HG03442 (cell line): ENCODE data around the gene UBE2I.

Source experiments
- ATAC-seq: cut with Tn5 transposase; IDR thresholded peaks from one replicate; pipeline ENCODE4 v1.9.1; 2021; ENCODE audit warnings: mild to moderate bottlenecking, moderate library complexity; ENCODE audit not compliant: unreplicated experiment

The UBE2I gene

DNA sequence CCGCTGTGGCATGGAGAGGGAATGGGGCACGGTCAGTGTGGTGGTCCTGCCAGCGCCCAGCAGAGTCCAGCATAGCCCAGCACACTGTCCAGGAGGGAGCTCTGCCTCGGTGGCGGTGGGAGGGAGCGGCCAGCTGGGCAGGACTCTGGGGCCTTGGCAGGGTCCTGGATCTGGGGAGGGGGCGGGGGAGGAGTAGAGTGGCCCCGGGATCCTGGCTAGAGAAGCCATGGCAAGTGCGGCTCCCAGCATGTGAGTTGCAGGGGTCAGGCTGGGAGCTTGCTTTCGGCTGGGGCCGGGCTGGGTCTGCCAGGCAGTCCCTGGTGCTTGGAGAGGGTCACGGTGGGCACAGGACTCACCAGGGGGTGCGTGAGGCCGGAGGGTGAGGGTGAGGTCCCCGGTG is 46.2 kb downstream of the UBE2I start:
- no peak for ATAC-seq

DNA sequence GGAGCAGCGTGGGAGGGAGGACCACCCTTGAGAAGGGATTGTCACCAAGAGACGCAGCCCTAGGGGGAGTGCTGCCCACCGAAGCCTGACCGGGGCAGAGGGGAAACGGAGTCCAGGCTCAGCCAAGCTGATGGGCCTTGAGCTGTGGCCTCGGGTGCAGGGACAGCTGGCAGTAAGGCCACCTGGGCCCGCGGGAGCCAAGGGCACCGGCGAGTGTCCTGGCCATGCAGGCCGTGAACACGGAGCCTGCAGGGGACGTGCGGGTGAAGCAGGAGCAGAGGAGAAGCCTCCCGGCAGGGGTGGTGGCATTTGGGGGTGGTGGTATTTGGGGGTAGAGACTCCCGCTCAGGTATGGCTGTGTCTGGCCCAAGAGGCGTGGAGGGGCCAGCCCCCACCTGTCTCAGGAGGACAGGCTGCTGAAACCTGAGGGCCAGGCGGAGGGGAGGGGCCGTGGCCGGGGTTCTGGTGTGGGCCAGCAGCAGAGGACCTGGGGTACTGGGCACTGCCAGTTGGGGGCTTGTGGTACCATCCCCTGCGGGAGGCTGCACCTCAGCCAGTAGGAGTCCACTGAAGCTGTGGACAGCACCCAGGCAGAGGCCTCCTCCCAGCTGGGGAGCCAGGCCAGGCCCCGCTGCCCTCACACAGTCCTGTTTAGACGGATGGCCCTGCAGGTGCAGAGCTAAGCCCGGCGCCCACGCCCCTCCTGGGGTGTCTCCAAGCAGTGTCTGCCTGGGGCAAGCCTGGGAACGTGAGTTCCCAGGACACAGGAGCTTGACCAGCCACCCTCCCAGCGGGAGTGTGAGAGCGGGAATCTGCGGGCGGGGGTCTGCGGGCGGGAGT is 46.8 kb downstream of the UBE2I start:
- ATAC-seq, result no peak

DNA sequence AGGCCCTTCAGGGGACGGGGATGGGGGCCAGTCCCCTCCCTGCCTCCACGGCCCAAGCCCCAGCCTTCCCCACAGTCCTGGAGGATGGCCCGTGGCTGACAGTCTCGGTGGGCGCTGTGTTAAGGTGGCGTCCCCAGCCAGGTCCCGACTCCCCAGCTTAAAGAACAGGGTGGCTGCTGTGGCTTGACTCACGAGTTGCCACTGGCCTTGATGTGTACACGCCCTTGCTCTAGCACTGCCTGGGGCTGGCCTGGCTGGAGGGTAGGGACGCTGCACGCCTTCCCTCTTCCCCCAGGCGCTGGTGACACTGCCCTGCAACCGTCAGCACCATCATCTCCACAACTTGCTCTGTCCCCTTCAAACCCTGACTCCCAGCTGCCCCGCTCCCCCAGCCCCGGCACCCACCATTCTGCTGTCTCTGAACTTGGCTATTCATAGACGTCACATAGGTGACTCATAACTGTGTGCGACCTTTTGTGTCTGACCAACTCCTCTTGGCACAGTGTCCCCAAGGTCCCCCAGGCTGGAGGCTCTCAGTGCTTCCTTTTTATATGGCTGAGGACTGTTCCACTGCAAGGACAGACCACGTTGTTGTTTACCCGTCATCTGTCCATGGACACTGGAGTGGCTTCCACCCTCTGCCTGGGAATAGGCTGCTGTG is 48.6 kb downstream of the UBE2I start:
- ATAC-seq, result no peak

DNA sequence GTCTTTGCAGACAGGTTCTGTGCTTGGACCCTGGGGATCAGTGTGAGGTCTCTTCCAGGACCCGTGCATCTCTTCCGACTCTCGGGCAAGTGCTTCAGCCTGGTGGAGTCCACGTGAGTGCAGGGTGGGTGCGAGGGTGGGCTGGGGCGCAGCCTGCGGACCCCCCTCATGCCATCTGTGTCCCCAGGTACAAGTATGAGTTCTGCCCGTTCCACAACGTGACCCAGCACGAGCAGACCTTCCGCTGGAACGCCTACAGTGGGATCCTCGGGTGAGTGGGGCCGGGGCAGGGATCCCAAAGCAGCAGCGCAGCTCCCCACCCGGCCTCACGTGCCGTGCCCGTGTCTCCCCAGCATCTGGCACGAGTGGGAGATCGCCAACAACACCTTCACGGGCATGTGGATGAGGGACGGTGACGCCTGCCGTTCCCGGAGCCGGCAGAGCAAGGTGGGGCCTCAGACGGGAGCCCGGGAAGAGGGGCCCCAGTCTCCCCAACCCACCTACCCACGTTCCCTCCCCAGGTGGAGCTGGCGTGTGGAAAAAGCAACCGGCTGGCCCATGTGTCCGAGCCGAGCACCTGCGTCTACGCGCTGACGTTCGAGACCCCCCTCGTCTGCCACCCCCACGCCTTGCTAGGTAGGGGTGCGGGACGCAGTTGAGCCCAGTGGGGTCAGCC is 52.4 kb downstream of the UBE2I start:
- no peak for ATAC-seq

DNA sequence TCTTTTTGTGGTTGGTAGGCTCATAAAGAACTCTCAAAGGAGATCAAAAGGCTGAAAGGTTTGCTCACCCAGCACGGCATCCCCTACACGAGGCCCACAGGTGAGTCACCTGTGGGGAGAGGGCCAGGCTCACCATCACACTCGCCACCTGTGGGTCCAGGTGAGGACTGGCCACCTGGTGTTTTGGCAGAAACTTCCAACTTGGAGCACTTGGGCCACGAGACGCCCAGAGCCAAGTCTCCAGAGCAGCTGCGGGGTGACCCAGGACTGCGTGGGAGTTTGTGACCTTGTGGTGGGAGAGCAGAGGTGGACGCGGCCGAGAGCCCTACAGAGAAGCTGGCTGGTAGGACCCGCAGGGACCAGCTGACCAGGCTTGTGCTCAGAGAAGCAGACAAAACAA is 53.4 kb downstream of the UBE2I start:
- no peak for ATAC-seq

DNA sequence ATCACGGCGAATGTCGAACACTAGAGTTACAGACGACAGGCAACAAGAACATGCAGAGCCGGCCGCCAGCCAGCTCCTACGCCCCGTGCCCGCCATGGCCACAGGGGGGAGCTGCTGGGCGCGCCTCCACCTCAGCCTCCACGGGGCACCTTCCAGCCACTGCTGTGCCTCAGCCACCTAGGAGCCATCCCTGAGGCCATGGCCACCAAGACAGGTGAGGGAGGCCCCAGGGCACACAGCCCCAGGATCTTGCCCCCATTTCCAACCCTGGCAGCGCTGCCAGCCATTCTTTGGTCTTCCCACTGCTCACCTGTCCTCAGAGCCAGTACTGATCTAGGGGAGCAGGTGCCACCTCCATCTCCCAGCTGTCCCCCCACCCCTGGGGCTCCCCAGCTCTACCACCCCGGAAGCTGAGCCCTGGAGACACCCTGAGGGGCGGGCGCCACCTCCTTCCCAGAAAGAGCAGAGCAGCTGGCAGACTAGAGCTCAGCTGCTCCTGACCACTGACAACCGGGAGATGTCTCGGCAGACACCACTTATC is 54.1 kb downstream of the UBE2I start:
- no peak for ATAC-seq

DNA sequence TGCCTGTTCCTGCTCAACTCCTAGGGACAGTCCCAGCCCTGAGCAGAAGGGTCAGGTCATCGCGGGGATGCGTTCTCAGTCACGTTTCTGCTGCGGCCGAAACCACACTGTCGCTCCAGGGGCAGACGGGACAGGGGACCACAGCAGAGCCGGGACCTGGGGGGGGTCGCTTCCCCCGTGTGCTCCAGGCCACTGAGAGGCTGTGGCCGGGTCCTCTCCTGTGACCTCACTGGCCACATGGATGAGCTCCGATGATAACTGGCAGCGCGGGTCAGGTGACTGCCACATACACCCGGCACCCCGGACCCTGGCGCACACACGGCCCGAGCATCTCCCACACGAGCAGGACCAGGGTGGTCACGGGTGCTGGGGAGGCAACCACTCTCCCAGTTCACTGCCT is 55.1 kb downstream of the UBE2I start:
- ATAC-seq, result no peak

DNA sequence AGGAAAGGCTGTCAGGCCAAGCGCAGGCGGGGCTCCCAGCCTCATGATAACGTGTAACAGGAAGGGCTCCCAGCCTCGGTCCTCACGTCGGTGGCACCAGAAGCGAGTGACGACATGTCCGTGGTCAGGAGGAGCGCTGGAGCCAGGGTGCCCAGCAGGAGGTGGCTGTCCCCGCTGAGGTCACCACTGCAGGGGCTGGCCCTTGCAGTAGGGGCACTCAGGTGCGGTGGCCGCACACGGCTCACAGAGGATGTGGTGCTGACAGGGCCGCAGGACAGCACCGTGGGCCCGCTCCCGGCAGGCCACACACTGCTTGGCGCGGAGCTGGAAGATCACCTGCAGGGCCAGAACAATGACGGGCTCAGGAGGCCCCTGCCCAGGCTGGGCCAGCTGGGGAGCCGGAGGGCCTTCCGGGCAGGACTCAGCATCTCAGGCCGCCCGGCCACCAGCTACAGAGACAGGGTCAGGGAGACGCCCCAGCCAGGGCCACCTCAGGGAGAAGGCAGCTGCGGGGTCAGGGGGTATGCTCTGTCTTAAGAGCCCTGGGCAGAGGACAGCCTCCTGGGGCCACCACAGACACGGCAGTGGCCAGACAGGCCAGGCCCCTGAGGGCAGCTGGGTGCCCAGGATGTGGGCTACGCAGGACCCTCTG is 56.8 kb downstream of the UBE2I start:
- no peak for ATAC-seq

DNA sequence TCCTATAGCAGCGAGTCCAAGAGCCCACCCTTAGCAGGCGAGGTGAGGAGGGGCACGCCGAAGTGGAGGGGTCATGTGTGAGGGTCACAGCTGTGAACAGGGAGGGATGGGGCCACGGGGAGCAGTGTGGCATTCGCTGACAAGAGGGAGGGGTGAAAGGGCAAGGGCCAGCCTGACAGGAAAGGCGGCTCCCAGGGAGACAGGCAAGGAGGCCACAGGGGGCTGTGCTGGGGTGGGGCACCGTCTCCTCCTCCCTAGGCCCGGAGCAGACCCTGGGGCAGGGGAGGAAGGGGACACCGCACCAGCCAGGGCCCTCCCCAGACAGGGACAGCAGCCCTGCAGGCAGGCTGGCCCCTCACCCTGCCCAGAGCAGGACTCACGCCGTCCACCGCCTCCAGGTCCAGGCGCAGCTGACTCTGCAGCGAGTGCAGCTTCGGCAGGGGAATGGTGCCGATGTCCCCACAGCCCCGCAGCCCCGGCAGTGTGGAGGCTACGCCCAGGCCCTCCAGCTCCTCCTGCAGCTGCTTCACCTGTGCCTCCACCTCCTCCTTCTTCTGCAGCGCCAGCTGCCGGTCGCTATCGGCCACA is 57.4 kb downstream of the UBE2I start:
- no peak for ATAC-seq

DNA sequence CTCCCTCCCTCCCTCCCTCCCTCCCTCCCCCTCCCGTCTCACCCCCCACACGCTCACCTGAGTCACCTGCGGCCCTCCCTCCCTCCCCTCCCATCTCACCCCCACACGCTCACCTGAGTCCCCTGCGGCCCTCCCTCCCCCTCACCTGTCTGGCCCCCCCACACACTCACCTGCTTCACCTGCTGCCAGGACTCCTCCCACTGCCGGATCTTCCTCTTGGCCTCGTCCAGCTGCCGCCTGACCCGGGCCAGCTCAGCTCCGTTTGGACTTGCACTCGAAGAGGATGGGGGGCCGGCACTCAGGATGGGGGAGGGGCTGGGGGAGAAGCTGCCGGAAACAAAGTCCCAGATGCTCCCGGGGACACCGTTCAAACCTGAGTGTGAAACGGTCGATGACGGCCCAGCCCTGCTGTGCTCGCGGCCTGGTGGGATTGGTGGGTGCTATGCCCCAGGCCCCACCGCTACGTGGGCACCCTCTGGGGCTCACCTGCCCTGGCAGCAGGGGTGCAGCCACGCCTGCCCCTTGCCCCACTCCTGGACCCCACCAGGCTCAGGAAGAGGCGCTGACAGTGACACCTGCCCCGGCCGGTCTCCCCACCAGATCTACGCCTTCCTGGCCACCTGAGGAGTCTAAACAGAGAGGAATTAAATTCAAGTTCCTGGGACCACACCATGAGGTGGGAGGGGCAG is 58.2 kb downstream of the UBE2I start:
- ATAC-seq, result no peak

DNA sequence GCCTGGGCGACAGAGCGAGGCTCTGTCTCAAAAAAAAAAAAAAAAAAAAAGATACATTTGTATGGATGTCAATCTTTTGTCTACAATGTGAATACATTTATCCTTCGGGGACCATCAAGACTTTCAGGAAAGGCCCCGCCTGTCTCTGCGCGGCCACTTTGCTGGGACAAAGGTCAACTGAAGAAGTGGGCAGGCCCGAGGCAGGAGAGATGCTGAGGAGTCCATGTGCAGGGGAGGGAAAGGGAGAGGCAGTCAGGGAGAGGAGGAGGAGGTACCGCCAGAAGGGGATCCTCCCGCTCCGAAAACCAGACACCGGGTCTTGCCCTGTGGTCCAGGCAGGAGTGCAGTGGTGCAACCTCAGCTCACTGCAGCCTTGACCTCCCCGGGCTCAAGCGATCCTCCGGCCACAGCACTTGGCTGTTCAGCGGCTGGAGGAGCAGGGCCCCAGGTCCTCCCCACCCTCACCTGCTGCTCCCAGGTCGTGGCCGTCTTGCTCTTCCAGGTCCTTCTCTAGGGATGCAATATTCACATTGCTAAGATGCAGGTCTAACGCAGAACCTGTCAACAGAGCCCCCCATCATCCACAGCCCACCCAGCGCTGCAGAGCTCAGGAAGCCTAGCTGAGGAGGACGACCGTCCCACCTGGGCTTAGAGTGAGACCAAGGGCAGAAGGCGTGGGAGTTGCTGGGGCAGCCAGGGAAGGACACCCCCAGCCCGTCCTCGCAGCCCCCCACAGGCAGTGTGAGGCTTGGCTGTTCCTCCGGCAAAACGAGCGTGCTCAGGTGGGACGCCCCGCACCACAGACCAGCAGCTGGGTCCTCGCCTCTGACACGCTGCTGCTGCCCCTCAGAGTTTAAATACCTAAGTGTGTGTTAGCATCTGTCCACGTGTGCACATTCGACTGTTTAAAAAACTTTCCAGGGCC is 61.9 kb downstream of the UBE2I start:
- no peak for ATAC-seq

DNA sequence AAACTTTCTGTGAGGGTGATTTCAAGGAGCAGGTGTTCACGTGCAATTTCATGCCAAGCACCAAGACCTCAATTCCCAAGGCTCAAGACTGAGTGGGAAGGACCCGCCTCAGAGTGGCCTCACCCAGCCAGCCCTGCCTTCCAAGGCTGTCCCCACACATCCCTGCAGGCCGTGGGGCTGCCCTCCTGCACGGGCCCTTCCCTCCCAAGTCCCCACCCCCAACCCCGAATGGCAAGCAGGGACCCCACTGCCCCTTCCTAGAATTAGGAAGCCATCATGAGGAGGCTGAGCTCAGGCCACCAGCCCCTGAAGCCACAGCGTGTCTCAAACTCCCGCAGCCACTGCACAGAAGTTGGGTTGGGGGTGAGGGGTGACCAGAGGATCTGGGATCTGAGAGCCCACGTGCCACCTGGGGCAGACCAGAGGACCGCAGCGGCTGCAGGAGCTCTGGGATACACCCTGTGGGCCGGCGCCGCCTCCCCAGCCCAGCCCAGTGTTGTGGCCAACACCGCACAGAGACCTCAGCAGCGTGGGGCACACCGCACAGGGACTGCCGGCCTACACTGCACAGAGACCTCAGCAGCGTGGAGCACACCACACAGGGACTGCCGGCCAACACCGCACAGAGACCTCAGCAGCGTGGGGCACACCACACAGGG is 63.0 kb downstream of the UBE2I start:
- no peak for ATAC-seq

DNA sequence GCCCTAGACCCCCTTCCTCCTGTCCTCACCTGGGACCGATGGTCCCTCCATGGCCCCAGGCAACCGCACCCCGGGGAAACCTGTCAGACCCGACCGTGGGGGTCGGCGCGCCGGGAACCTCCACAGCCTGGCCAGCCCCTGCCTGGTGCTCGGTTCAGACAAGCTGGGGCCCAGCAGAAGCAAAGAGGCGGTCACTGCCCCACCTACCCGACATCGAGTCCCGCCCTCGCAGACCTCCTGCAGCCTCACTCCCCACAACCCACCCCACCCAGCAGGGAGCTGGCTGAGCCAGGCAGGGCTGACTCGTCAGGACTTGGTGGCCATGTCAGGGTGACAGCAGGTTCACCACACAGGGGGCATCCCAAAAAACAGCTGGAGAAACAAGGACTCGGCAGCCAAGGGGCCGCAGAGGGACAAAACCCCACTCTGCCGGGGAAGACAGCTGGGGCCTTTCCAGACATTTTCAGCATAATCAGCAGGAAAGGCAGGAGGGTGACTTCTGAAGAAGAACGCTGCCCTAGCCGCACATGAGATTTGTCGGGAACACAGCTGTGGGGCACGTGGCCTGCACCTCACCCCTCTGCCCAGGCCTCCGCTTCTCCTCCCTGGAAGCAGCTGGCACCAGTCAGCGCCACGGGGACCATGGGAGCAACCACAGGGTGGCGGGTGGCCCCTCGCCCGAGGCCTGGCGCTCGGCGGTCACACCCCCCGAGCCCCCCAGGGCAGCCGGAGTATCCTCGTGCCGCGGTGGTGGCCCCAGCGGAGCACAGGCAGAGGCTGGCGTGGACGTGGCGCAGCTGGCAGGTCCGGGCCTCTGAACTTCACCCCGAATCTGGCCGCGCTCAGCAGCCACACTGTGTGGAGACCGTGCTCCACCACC is 65.2 kb downstream of the UBE2I start:
- no peak for ATAC-seq

DNA sequence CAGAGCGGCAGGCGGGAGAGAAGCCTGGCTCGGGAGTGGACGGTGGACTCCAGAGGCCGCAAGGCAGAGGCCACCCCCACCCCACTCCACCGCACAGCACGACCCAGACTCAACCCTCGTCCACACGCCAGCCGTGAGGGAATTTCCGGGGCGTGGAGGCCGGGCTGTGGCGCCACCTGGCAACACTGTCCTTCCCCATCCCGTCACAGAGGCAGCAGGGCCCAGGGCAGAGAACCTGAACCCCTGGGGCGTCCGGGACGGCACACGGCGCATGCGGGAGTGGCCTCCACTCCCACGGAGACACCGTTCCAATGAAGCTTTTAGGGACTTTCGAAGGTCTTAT is 65.8 kb downstream of the UBE2I start:
- no peak for ATAC-seq

DNA sequence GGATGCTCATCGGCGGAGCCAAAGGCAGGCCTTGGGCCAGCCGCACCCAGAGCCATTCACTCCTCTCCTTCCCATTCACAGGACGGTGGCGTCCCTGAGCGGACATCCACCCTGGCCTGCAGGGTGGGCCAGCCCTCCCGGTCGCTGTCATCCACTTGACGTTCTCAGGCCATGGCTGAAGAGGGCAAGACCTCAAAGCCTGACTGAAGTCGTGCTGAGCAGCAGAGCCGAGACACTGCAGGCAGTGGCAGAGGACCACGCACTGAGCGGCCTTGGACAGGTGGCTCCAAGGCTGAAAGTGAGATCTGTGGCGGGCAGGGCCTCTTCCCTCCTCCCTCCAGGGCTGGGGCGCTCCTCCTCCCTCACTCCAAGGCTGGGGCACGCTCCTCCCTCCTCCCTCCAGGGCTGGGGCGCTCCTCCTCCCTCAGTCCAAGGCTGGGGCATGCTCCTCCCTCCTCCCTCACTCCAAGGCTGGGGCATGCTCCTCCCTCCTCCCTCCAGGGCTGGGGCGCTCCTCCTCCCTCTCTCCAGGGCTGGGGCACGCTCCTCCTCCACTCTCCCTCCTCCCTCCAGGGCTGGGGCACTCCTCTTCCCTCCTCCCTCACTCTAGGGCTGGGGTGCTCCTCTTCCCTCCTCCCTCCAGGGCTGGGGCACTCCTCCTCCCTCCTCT is 66.4 kb downstream of the UBE2I start:
- no peak for ATAC-seq
